EH (cell line): ENCODE measurements around the gene USP7.
"Not testable (repeated sequence)": the region's sequence is repeated elsewhere in the genome, so short reads cannot be mapped to it uniquely, and the experiment has no call there.

Source experiments
- DNase-seq: peaks from one replicate; pipeline ENCODE4 v3.0.0-alpha.2; 2015; ENCODE audit warnings: low read depth

Gene USP7

GRCh38 chr16:8972843-8973586 lies 9.3 kb upstream of the USP7 start:
- peak; percentile 63 for DNase-seq

DNA sequence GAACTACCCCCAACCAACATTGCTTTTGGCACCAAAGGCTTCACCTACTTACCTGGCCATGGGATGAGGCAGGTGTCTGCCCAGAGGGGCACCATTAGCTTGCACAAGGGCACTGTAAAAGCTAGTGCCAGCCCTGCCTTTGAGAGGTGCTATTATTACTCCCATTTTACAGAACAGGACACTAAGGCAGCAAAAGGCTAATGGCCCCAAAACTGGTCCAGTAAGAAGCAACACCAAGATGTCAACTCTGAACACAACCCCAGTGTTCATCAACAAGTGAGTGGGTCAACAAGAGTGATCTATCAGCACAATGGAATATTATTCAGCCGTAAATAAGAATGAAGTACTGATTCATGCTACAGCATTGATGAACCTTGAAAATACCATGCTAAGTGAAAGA lies 7.7 kb upstream of the USP7 start:
- DNase-seq = no peak

- peak; percentile 40 for DNase-seq
Observed at GRCh38 chr16:8969202-8969897, 5.6 kb upstream of the USP7 start.

DNA sequence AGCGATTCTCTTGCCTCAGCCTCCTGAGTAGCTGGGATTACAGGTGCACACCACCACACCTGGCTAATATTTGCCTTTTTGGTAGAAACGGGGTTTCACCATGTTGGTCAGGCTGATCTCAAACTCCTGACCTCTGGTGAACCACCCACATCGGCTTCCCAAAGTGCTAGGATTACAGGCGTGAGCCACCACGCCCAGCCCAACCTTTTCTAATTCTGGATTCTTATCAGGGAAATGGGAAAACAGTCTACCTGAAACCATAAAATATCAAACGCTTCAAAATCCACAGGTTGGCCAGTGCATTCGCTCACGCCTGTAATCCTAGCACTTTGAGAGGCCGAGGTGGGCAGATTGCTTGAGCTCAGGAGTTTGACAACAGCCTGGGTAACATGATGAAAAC lies 4.3 kb upstream of the USP7 start:
- DNase-seq = not testable (repeated sequence)

DNA sequence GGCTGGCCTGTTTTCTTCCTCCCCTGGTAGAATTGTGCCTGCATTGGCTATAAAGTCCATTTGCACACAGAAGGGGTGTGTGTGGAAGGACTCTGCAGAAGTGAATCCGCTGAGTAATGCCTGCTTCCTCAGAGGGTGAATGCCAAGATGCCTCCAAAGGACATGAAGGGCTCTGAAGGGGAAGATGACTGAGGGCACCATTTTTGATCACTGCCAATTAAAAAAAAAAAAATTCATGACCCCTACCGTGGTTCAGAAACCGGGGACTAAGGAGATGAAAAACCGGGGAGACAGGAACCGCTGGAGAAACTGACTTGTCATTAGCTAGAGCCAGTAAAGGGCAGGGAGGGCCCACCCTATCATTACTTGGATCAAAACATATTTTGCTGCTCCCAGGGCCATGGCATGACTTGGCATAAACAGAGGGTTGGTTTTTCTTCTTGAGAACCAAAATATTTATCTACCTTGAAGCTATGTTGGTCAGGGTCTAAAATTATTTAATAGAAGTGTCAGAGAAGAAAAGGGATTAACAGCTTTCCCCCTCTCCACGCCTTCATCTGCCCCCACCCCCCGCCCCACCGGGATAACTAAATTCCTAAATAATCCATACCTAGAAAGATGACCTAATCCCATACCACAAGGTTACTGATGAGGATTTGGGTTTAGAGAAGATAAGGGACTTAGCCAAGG lies 3.6 kb upstream of the USP7 start:
- no peak for DNase-seq

GRCh38 chr16:8966817-8967131 lies 3.1 kb upstream of the USP7 start:
- DNase-seq = no peak

- no peak for DNase-seq
Observed at GRCh38 chr16:8964462-8964861, 756 bp upstream of the USP7 start.

DNA sequence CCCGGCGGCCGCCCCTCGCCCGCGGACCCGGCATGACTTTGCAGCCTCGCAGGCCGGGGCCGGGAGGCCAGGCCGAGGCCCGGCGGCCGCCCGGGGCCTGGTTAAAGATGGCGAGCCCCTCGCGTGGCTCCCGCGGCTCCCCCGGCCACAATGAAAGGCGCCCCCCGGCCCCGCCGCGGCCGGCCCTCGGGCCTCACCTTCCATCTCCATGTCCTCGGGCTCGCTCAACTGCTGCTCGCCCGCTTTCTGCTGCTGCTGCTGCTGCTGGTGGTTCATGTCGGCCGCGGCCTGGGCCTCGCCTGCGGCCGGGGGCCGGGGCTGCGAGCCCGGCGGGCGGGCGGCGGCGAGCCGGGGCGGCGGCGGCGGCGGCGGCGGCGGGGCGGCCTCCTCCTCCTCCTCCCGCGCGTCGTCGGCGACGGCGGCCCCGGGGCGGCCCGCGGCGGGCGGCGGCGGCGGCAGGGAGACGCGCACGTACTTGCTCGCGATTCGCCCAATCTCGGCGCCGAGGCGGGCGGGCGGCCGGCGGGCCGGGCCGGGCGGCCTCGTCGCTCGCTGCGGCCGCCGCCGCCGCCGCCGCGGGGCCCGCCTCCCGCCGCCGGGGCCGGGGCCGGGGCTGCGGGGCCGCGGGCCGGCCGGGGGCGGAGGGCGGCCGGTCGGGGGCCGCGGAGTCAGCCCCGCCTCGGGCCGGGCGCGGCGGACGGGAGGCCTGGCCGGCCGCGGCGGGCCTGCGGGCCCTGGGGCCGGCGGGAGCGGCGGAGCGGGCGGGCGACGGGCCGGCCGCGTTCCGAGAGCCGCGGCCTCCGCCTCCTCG lies 491 bp downstream of the USP7 start:
- peak; percentile 27 for DNase-seq

GRCh38 chr16:8962393-8963009 lies 1.2 kb downstream of the USP7 start:
- DNase-seq = no peak

DNA sequence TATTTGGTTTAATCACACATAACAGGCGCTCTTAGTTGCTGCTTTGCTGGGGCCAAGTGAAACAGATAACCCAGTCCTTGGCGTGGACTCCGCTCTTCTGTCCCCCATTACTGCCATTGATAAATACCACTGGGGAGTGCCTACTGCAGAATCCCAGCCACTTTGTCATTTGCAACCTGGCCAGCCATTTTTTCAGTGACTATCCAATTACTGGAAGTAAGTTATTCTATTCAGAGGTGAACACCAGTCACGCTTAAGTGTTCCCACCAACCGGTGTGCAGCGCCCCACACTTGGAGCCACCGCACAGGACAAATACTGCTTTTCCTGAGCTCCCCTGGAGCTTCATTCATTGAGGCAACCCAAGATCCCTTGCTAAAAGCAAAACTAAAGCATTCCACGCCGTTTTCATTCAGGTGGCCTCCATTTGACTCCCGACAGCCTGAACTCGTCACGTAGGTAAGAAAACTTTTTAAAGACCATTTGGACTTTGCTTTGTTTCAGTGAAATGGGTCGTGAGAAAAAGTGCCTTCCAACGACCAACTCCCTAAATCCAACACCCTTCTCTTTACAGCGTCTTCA lies 1.8 kb downstream of the USP7 start:
- no peak for DNase-seq

DNA sequence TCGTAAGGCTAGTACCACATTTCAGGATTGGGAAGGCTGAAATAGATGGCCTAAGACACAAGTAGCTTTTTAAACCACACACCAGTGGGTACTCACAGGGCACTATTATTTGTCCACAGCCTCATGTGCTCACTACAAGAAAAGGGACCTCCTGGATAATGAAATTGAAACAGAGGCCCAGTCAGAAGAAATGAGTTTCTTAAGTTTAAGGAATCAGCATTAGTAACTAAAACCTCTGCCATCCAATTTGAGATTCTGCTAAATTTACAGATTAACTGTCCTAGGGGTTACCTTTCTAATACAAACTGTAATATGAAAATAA lies 3.0 kb downstream of the USP7 start:
- no peak for DNase-seq

DNA sequence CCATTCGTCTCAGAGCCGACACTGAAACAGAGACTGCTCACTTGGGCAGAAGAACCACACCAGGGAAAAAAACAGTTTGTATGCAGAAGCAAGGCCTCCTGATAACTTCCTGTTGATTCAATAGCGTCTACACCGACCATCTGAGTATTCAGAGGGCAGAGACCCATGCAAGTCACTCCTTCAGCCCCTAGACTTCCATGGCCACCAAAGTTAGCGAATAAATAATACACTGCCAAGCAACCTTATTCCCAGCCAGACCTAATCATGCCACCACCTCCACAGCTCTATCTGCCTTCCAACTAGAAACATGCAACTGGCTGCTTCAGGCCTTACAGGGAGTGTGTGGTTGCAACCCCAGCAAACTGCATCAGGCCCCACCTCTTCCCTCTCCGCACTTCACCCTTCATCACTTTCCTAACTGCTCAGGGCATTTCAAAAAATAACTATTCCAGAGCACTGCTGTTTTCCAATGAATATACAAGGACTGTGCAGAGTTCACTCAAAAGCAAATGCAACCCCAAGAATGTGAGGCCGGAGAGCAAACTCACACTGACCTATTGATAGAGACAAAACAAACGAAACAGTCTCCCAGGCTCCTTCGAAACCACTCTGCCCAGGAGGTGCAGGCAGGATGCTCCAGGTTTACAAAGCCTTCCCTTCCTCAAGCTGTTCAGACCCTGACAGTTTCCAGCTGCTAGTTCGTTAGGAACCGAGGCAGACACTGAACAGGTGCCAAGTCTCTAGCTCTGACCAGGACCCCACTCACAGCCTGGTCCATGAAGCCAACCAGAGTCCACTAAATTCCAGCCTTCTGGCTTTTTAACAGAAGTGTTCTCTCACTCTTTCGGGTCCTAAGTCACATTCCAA lies 3.6 kb downstream of the USP7 start:
- DNase-seq = no peak

- peak; percentile 90 for DNase-seq
Observed at GRCh38 chr16:8958344-8959167, 5.2 kb downstream of the USP7 start.

GRCh38 chr16:8957509-8958157 lies 6.1 kb downstream of the USP7 start:
- DNase-seq = no peak

DNA sequence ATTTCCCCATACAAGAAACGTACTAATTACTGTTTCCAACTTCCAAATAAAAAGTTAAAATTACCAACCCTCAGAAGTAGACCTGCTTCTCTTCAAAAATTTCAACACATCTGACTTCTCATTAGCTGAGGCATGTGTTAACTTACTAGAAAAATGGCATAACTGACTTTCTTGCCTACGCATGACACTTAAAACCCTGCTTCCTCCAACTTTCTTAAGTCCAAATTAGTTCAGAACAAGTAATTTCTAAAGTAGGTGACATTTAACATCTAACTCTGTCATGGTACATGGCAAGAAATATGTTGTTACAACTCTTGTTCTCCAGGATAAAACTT lies 6.7 kb downstream of the USP7 start:
- DNase-seq = no peak

DNA sequence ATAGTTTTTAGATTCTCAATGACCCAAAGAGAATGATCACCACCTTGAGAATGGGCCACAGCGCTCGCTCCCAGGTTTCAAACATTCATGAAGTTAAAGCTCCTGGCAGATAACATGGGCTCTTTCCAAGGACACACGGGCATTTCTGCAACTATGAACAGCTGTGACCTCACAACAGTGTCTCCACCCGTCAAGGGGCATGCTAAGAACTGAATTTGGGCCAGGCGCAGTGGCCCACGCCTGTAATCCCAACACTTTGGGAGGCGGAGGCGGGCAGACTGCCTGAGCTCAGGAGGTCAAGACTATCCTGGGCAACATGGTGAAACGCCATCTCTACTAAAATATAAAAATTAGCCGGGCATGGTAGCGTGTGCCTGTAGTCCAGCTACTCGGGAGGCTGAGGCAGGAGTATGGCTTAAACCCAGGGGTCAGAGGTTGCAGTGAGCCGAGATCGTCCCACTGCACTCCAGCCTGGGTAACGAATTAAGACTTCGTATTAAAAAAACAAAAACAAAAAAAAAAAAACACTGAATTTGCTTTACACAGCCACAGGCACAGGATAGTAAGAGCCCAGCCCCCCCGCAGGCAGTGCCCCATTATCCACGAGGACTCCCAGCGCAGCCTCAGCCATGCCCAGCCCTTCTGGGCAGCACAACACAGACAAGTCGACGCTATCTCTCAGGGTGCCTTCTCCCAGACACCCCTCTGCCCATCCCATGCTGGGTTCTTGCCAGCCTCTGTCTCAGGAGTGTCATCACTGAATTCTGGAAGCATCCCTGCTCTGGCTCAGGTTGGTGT lies 7.2 kb downstream of the USP7 start:
- DNase-seq = no peak

GRCh38 chr16:8955828-8956227 lies 7.9 kb downstream of the USP7 start:
- no peak for DNase-seq

GRCh38 chr16:8953064-8953463 lies 10.6 kb downstream of the USP7 start:
- DNase-seq = no peak

DNA sequence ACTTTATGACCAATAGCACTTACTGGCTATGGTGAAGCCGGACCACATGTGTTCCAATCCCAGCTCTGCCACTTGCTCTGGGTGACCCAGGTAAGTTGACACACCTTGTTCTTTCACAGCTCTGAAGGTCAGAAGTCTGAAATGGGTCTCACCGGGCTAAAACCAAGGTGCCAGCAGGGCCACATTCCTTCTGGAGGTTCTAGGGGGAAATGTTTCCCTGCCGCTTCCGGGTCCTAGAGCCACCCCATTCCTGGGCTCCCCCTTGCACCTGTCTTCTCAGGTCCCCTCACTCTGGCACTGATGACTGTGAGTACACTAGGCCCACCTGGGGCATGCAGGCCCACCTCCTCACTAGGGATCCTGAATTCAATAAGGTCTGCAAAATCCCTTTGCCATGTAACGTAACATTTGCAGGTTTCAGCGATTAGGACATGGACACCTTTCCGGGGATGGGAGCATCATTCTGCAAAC lies 11.4 kb downstream of the USP7 start:
- no peak for DNase-seq
